HG02610 (cell line): ENCODE data around the gene RIOX2.

ENCODE experiments used
- ATAC-seq: cut with Tn5 transposase; IDR thresholded peaks from one replicate; pipeline ENCODE4 v1.9.1; 2021; ENCODE audit warnings: mild to moderate bottlenecking, moderate library complexity; ENCODE audit not compliant: unreplicated experiment

Gene RIOX2

GRCh38 chr3:97956051-97956450 is 16.2 kb downstream of the RIOX2 start:
- ATAC-seq, result no peak

GRCh38 chr3:97954228-97954827 is 17.9 kb downstream of the RIOX2 start:
- ATAC-seq, result no peak

GRCh38 chr3:97952872-97953271 is 19.4 kb downstream of the RIOX2 start:
- no peak for ATAC-seq

GRCh38 chr3:97952280-97952679 is 20.0 kb downstream of the RIOX2 start:
- ATAC-seq, result no peak

GRCh38 chr3:97950360-97950759 is 21.9 kb downstream of the RIOX2 start:
- ATAC-seq, result no peak

- ATAC-seq, result no peak
Measured at GRCh38 chr3:97949743-97950142, 22.5 kb downstream of the RIOX2 start.

GRCh38 chr3:97949110-97949485 is 23.1 kb downstream of the RIOX2 start:
- ATAC-seq, result no peak

- ATAC-seq, result no peak
Measured at GRCh38 chr3:97948351-97949109, 23.7 kb downstream of the RIOX2 start.

GRCh38 chr3:97942801-97943546 is 29.3 kb downstream of the RIOX2 start:
- ATAC-seq, result no peak

GRCh38 chr3:97940034-97940433 is 32.2 kb downstream of the RIOX2 start:
- ATAC-seq, result no peak

GRCh38 chr3:97939401-97939800 is 32.8 kb downstream of the RIOX2 start:
- ATAC-seq, result no peak

GRCh38 chr3:97938444-97938843 is 33.8 kb downstream of the RIOX2 start:
- ATAC-seq, result no peak

GRCh38 chr3:97937205-97937604 is 35.0 kb downstream of the RIOX2 start:
- ATAC-seq, result no peak

- ATAC-seq, result no peak
Measured at GRCh38 chr3:97935842-97936241, 36.4 kb downstream of the RIOX2 start.

- ATAC-seq, result no peak
Measured at GRCh38 chr3:97934980-97935695, 37.1 kb downstream of the RIOX2 start.

- no peak for ATAC-seq
Measured at GRCh38 chr3:97932387-97932801, 39.8 kb downstream of the RIOX2 start.

GRCh38 chr3:97931218-97931617 is 41.0 kb downstream of the RIOX2 start:
- no peak for ATAC-seq

- ATAC-seq, result no peak
Measured at GRCh38 chr3:97930018-97930417, 42.2 kb downstream of the RIOX2 start.

- no peak for ATAC-seq
Measured at GRCh38 chr3:97928986-97929385, 43.2 kb downstream of the RIOX2 start.

GRCh38 chr3:97927704-97928103 is 44.5 kb downstream of the RIOX2 start:
- ATAC-seq, result no peak

GRCh38 chr3:97917813-97918536 is 54.3 kb downstream of the RIOX2 start:
- ATAC-seq, result no peak
